Stimulated activated CD8-positive, alpha-beta memory T cell treated with anti-CD3 and anti-CD28 coated beads, Interleukin-15, amount 100 ng/mL, for 1 hour (primary cell): ENCODE data around the gene PIEZO1.

Experiments
- DNase-seq: peaks from one replicate; pipeline ENCODE4 v3.0.0-alpha.2; 2020; ENCODE audit warnings: low read depth

The PIEZO1 gene

DNA sequence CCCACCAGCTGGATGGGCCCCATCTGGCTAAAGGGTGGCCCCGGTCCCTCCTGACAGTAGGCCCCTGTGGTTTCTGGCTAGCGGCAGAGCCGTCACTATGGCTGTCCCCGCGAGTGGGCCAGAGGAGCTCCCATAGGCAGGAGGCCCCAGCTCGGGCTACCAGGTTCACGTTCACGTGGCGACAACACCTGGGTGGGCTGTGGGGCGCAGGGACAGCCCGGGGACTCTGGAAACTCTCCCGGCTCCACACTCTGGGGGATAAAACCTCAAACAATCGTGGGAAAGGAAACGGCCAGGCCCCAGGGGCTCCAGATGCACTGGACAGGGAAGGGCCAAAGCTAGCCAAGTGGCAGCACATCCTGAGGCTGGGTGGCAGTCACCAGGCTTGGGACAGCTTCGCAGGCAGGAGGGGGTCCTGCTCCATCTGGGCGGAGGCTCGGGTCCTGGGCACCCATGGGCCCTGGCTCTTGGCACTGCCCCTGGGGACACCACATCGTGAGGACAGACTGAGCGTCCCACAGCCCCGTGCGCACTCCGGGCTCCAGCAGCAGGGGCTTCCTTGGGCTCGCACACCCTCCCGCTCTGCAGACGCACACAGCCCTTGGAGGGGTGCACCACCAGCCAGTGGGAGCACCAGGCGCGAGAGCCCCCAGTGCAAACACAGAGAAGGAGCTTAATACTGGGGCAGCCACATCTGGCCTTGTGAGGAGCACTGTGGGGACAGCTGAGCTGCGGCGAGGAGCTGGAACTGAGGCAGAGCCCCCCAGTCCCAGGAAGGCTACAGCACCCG lies 83.2 kb downstream of the PIEZO1 start:
- DNase-seq: no peak

DNA sequence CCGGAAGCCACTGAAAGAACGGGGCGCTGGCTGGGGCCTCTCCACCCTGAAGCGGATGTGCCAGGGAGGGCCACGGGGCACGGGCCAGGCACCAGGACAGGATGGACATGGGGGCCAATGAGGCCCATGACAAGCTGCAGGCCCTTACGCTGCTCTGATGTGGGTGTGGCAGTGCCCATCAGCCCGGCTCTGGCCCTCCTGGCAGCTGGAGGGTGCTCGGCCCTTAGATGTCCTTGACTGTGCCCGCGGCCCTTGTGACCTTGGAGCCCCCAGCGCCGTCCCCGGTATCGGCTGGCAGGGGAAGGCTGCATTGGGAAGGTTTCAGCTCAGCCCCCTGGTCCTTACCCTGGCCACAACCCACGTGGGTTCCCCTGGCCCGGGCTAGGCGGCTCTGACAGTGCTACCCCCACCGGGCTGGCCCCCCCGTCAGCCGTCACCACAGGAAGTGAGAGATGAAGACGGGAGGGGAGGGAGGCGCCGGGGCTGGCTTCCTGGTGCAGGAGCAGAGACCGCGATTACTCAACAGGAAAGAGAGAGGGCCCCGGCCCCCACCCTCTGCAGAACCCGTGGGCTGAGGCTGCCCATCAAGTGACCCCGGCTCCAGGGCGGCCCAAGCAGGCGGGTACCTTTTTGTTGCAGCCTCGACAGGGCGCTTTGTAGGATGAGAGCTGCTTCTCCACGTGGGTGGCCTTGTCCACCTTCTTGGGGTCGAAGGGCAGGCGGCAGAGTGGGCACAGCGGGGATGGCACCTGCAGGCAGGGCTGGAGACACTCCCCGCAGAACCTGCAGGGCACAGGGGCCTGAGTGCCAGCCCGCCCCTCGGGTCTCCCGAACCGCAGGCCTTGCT lies 84.2 kb downstream of the PIEZO1 start:
- DNase-seq: peak; percentile 90

DNA sequence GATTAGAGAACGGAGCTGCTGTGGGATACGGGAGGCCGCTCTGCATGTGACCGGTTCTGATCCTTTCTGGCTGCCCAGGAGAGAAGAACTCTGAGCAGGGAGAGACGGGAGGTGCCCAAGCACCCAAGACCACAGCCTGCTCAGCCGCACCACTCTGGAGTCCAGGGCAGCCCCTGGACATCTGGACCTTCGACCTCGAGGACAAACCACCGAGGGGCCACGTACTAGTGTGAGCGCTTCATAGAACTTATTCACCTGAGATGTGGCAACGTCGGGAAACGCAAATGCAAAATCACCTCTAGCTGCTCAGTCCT lies 84.7 kb downstream of the PIEZO1 start:
- no peak for DNase-seq

DNA sequence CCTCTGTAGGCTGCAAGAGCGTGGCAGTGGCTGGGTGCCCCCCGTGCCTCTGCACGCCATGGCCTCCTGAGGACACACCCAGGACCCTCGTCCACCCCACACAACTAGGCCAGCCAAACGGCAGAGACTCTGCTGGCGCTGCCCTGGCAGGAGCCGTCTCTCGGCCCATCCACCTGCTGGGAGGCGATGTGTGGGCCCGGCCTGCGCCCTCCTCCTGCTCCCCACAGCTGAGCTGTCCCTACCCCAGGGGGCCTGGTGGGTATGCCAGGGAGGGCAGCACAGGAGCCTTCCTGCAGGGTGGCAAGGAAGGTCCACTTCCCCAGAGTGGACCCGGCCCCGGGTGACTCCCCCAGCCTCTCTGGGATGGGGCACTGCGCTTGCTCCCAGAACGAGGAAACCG lies 85.8 kb downstream of the PIEZO1 start:
- no peak for DNase-seq

DNA sequence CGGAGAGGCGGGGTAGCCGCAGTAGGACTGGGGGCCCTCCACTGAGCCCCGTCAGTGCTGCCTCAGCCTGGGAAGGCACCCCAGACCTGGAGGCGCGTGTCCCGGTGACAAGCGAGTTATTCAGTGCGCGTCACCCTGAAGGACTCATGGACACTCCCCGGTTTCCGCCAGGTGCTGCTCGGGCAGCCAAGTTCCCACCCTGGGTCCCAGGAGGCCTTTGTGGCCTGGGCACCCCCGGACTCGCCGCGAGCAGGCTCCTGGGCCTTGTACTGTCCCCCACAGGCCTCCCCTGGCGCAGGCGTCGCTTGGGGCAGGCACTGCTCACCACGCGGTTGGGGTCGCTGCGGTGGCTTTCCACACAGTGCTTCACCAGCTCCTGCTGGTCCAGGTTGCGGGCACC lies 86.4 kb downstream of the PIEZO1 start:
- no peak for DNase-seq

DNA sequence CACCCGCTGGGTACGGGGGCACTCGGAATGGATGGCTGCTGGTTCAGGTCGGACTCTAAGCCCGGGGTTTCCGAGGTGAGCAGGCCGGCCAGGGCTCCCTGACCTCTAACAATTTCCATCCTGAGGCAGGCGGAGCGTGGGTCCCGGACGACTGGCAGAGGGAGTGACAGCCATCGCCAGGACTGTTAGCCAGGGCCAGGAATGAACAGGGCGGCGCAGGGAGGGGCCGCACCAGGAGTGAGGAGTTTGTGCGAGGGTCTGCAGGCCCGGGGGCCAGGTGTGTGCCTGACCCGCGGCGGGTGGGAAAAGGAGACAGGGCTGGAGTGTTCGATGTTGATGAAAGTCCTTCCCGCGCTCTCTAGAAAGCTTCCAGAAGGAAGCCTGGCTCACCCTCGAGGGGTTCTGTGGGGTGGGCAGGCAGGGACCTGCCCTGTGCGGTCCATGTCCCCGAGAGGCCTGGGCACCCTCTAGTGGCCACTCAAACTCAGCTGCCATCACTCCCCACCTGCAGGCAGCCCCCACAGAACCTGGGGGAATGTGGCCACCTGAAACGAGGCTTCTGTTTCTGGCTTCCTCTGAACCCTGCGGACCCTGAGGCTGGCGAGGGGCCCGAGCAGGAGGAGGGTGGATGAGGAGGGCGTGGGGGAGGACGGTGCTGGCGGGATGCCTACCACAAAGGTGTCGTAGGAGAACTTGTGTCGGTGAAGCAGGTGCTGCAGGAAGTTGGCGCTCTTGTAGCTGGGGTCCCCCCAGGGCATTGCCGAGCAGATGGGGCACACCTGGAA lies 87.0 kb downstream of the PIEZO1 start:
- no peak for DNase-seq

DNA sequence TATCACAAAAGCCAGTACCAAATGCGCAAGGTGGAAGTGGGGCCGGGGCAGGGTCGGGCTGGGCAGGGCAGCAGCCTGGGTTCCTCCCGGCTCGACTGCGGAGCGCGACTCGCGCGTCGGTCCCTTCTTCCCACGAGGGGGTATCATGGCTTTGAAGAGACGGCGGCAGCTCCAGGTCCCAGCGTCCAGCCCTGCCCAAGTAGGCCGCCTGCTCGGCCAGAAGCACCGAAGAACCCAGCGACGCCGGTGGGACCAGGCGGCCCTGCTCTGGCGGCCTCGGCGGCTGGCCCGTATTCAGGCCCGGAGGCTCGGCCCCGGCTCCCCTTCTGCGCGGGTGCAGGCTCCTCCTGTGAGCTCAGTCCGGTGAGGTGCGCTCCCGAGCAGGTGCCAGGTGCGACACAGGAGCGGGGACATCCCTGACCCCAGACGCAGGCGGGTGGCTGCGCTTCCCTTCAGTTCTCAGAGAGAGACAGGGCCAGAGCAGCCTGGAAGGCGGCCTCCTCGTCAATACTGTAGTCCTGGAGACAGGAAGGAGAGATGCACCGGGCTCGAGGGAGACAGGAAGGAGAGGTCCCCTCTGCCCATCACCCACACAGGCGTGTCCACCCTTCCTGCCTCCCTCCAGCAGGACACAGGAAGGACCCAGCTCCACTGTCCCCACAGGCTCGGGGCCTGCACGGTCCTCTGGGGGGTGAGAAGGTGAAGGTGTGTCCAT lies 87.7 kb downstream of the PIEZO1 start:
- no peak for DNase-seq

DNA sequence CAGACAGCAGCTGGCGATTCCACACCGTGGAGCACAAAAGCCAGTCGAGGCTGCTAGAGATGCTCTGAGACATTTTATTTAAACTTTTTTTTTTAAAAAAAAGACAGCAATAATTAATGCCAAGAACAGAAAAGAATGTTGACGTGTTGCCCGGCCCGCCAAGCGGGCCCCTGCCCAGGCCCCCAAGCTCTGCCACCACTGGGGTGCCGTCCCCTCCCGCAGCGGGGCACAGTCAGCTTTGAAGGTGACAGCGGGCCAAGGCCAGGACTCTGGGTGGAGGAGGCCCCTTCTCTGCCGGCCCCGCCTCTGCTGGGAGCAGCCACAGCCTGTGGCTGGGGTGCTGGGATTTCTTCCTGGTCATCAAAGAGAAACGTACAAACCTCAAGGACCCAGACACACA lies 88.6 kb downstream of the PIEZO1 start:
- DNase-seq: no peak

DNA sequence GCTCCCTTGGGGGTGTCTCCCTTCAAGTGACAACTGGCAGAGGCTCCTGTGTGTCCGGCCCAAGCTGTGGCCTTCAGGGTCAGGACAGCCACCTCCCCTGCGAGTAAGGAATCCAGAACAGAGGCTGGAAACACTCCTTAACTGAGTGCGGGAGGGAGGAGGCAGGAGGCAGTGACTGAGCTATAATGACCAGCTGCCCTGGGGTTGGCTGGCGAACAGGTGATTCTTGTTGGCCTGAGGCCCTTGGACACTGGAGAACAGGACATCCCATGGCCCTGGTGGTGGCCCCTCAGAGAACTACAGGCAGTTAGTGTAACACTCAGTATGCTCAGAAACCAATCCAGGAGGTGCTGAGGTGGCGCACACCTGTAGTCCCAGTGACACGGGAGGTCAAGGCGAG lies 89.3 kb downstream of the PIEZO1 start:
- DNase-seq: no peak

DNA sequence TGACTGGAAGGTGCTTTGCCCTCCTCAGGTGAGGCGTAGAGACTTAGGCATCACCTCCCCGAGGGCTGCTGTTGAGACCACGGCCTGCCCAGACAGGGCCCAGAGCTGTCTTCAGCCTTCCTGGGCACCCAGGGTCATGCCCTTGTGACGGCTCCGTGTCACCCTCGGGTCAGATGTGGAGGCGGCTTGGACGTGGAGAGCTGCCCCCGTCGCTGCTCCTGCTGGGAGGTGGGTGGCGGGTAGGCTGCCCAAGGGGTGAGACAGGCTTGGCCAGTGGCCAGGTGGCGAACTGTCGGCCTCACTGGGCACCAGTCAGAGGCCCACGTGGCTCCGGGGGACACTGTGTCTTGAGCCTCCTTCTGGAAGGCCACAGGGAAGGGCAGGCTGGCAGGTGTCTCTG lies 89.8 kb downstream of the PIEZO1 start:
- no peak for DNase-seq

DNA sequence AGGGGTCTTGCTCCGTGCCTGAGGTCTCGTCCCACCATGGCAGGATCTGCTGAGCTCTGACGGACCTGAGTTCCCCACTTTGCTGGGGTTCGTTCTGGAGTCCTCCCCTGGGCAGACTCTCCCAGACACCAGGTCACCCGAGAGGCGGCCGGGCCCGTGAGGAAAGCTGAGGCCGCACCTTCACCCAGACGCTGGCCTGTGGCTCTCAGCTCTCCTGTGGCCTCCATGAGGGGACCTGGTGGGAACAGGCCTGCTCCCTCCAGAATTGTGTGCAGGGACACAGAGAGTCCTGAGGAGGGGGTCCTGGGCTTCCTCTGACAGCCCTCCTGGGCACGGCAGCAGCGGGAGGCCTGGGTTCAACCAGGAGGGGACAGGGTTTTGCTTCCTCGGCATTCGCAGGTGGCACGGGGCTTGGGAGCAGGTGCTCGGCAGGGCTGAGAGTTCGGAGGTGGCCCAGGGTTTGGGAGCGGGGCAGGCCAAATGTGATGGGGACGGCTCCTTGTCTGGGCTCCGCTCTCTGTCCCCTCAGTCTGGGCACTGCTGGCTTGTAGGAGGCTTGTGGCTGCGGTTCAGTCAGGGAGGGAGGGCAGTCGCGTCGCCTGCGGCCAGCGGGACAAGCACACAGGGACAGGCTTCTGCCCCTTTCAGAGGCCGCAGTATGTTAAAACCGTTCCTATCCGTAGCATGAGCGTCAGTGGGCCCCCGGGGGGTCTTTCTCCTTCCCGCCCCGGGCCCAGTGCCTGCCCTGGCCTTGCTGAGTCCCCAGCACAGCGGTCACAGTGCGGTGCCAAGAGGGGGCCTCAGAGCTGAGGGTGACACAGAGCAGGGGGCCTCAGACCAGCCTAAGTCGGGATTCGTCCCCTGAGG lies 90.6 kb downstream of the PIEZO1 start:
- DNase-seq: no peak

DNA sequence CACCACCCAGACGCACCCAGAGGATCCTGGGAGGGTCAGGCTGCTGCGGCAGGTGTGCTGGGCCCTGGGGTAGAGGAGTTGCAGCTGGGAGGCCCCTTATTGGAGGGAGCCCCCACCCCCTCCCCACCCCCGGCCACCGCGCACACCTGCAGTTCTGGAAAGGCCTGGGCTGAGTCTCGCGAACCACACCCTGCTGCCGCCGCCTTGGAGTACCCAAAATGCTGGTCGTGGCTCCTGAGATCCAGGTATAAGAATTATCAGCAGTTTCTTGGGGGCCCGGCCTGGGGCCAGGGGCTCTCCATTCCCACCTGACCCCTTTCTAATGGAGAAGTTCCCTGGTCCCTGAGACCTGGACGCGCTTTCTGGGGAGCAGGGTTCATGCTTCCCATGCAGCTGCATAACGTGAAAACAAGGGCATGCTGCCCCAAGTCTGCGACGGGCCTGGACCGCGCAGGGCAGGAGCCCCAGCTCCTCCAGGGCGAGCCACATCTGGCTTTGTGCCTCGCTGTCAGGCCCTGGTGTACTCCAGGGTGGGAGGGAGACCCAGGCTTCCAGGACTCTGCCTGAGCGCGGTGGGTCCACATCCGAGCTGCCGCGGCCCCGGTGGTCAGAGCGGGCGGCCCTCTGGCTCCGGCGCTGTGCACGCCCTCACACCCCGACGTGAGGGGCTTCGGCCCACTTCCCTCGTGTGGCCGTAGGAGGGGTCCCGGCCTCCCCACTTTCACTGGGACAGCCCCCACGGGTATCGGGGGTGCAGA lies 91.4 kb downstream of the PIEZO1 start:
- no peak for DNase-seq

DNA sequence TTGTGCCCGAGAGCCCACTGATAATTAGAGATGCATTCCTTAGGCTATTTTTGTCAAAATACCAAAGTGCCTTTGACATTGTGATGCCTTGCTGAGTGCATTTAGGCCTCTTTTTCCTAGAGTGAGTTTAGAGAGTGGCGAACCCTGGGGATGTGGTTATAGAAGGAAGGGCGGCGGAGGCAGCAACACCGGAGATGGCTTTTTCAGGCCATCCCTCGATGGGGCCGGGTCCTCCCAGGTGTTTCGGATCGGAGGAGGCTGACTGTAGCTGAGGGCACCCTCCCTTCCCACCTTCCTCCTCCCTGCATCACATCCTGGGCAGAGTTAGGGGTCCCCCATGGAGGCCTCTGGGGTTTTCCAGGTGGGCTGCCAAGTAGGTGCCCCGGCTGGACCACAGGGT lies 92.2 kb downstream of the PIEZO1 start:
- no peak for DNase-seq

DNA sequence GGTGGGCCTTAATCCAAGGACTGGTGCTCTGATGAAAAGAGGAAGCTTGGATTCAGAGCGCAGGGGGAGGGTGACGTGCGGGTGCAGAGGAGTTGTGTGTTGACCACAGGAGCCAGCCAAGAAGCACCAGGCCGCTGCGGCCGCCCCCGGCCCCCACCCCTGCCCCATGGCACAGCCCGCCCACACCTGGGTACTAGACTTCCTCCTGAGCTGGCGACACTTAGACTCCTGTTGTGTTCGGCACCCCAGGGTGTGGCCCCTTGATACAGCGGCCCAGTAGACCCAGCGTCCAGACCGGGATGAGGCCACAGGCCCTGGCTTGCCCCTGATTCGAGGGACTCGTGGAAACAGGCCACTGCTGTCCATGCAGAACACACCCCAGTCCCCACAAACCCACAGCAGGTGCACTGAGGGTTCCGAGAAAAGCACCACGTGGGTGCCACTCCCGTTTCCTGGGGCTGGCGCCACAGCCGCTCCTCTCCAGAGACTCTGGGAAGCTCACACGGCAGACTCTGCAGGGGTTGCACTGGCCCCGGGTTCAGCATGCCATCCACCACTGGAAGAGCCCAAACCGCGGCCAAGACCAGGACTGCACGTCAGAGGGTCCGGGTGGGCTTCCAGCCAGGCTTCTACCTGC lies 93.0 kb downstream of the PIEZO1 start:
- no peak for DNase-seq

DNA sequence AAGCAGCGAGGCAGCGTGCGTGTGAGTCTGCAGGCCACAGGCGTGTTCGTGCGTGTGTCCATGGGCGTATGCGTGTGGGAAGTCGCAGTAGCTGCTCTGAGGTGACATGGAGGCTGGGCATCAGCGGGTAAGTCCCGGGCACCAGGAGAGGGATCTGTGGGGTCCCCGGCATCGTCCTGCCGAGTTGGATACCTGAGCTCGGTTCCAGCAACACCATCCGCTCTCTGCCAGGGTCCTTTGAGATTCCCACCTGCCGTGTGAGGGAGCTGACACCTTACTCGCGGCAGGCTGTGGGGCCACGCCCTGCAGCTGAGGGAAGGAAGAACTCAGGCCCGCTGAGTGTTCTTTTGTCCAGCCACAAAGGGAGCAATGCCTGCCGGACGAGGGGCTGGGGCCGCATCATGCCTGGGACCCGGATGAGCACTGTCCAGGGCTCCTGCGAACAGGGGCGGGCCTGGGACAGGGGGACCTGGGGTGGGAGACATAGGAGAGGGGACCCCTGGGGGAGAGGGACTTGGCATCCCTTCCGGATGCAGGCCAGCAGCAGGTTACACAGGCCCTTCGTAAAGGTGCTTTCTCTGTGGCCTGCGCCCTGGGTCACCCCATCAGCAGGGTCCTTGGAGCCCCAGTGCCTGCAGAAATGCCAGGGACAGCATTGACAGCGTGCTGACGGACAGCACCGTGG lies 93.7 kb downstream of the PIEZO1 start:
- no peak for DNase-seq

DNA sequence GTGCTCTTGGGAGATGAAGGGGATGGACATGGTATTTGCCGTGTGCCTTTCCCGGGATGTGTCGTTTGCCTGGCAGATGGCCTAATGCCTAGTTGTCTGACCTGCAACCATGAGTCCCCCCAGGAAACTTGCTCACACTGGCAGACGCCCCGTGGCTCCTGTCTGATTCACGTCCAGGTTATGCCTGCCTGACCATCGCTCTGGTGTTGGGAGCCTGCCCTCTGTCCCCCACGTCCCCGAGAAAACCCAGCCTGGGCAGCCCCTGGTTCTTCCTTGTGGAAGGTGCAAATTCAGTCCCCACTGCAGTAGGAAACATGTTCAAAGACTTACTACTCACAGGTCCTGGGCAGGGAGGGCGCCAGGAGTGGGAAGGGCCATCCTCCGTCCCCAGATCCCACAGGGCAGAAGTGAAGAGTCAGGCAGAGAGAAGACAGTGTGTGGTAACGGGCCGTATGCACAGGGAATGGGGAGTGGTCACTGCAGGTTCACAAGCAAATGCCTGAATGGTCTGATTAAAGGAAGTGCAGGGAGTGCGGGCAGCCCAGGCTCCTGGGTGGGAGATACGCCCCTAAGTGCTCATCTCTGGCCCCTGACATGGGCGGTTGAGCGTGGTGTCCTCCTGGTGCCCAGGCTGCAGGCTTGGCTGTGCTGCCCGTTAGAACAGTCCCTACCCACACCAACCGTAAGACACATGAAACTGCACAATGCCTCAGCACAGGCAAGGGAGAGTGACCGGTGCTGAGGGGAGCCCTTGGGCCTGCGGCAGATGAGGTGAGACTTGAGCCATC lies 94.5 kb downstream of the PIEZO1 start:
- DNase-seq: no peak

DNA sequence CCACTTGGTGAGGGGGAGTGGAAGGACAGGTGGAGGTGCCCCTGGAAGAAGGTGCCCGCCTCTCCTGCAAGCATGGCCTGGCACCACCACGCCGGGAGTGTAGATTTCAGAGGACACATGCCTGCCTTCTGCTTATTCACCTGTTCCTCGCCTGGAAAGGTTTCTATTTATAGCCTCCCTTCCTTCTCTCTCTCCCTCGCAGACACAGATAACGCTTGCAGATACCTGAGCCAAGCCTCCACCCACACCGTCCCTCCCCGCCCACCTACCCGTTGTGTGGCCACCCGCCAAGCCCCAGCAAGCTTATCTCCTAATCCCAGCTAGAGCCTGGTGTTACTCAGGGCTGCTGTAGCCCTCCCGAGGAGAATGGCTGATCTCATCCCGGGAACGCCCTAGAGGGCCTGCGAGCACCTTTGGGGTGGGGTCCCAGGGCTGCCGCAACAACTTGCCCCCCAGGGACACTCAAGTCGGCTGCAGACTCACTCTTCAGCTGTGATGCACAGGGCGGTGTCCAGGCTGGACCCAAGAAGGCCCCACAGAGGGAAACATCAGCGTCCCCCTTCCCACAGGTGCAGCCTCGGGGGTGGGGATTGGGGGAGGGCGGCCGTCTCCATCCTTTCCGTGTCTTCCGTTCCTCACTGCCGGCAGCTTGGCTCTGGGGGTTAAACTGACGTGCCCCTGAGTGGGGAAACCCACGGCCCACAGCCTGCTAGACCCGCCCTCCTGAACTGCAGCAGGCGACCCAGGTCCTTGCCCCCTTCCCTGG lies 96.8 kb downstream of the PIEZO1 start:
- DNase-seq: no peak

DNA sequence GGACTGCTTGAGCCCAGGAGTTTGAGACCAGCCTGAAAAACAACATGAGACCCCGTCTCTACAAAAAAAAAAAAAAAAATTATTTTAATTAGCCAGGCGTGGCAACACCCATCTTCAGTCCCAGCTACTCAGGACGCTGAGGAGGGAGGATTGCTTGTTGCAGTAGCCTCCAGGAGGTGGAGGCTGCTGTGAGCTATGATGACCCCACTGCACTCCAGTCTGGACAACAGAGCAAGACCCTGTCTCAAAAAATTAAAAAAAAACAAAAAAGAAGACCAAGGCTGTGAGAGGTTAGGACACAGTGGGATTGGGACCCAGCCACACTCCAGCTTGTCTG lies 97.4 kb downstream of the PIEZO1 start:
- no peak for DNase-seq
